Endothelial cell (in vitro differentiated cells): ENCODE measurements around the gene MERTK. TPM values are rescaled to one million over a fixed set of nuclear protein-coding genes. Genes with fewer than 3 reads are reported as not detected.
"Not testable (repeated sequence)": the region's sequence is repeated elsewhere in the genome, so short reads cannot be mapped to it uniquely, and the experiment has no call there.

Experiments
- DNase-seq: peaks from one replicate; pipeline ENCODE4 v3.0.0; 2021; ENCODE audit warnings: low spot score
- H3K27ac Mint-ChIP-seq: one replicate; pipeline ENCODE4 v1.8.0; 2021; ENCODE audit warnings: mixed read lengths, inconsistent platforms; ENCODE audit not compliant: unreplicated experiment
- H3K27me3 Mint-ChIP-seq: one replicate; pipeline ENCODE4 v1.8.0; 2021; ENCODE audit warnings: mild to moderate bottlenecking, moderate library complexity, mixed read lengths, inconsistent platforms; ENCODE audit not compliant: unreplicated experiment
- H3K36me3 Mint-ChIP-seq: one replicate; pipeline ENCODE4 v1.8.0; 2021; ENCODE audit warnings: mild to moderate bottlenecking, low read depth, mixed read lengths, inconsistent platforms; ENCODE audit not compliant: unreplicated experiment
- H3K4me1 Mint-ChIP-seq: one replicate; pipeline ENCODE4 v1.8.0; 2021; ENCODE audit warnings: mild to moderate bottlenecking, mixed read lengths, inconsistent platforms; ENCODE audit not compliant: unreplicated experiment
- H3K4me3 Mint-ChIP-seq: one replicate; pipeline ENCODE4 v1.8.0; 2021; ENCODE audit warnings: mild to moderate bottlenecking, mixed read lengths, inconsistent platforms; ENCODE audit not compliant: unreplicated experiment
- H3K9me3 Mint-ChIP-seq: one replicate; pipeline ENCODE4 v1.8.0; 2021; ENCODE audit warnings: mixed read lengths, inconsistent platforms; ENCODE audit not compliant: unreplicated experiment
- total RNA-seq: library from RNA; stranded (reverse); fragmentation: NEBNext Ultra II Directional; extraction: Animal tissue kit (Norgen Biotek cat#: 25700); gene quantifications from one replicate; pipeline ENCODE4 v1.2.1, GENCODE V29; 2021; ENCODE audit not compliant: unreplicated experiment
- TF ChIP-seq, protein P1 (sequence below): fragments of 200-600 bp; sonication (generic); IDR thresholded peaks from one replicate; pipeline ENCODE4 v1.5.0; 2021; ENCODE audit warnings: antibody characterized with exemption; ENCODE audit not compliant: unreplicated experiment

MERTK gene
- total RNA-seq, 1 donor from 2014 or later = 12.3 TPM

DNA sequence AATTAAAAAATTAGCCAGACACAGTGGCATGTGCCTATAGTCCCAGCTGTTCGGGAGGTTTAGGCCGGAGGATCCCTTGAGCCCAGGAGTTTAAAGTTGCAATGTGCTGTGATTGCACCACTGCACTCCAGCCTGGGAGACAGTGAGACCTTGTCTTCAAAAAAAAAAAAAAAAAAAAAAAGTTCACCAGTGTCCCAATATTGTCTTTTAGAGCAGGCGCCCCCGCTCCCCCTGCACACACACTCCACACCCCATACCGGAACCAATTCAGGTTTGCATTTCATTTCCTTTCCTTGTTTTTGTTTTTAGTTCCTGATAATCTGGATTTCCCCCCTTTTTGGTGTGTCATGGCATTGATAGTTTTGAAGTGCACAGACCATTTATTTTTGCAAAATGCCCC lies 167.1 kb downstream of the MERTK start:
- Mint-ChIP-seq H3K4me3 (peak overlapping the region; percentile 4), H3K27me3 (no peaks in the 10 kb centered on the region), H3K9me3 (no peaks in the 10 kb centered on the region), H3K36me3 (peaks cover 53% of the 10 kb centered on the region), H3K27ac (no peak overlapping the region), H3K4me1 (peaks cover 23% of the 10 kb centered on the region)
- TF ChIP-seq, protein P1, sequence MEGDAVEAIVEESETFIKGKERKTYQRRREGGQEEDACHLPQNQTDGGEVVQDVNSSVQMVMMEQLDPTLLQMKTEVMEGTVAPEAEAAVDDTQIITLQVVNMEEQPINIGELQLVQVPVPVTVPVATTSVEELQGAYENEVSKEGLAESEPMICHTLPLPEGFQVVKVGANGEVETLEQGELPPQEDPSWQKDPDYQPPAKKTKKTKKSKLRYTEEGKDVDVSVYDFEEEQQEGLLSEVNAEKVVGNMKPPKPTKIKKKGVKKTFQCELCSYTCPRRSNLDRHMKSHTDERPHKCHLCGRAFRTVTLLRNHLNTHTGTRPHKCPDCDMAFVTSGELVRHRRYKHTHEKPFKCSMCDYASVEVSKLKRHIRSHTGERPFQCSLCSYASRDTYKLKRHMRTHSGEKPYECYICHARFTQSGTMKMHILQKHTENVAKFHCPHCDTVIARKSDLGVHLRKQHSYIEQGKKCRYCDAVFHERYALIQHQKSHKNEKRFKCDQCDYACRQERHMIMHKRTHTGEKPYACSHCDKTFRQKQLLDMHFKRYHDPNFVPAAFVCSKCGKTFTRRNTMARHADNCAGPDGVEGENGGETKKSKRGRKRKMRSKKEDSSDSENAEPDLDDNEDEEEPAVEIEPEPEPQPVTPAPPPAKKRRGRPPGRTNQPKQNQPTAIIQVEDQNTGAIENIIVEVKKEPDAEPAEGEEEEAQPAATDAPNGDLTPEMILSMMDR = no peak
- no peak for DNase-seq

DNA sequence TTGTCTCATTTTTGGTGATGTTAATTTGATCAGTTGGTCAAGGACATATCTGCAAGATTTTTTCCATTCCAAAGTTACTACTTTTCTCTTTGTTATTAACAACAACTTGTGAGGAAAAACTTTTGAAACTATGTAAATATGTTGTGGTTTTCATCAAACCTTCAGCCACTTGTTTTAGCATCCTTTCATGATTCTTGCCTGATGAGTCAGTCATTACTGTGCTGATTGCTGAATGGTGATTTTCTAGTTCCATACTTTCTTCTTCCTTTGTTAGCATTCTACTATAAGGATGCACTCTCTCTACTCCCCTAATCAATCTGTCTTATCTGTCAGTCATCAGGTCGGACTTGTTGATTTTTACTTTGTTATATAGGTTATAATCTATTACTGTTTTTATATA lies 167.6 kb downstream of the MERTK start:
- Mint-ChIP-seq H3K36me3 (peaks cover 54% of the 10 kb centered on the region), H3K27me3 (no peaks in the 10 kb centered on the region), H3K9me3 (no peaks in the 10 kb centered on the region), H3K4me3 (peak overlapping the region; percentile 4), H3K4me1 (peaks cover 23% of the 10 kb centered on the region), H3K27ac (no peak overlapping the region)
- no peak for DNase-seq
- TF ChIP-seq, protein P1 = no peak

DNA sequence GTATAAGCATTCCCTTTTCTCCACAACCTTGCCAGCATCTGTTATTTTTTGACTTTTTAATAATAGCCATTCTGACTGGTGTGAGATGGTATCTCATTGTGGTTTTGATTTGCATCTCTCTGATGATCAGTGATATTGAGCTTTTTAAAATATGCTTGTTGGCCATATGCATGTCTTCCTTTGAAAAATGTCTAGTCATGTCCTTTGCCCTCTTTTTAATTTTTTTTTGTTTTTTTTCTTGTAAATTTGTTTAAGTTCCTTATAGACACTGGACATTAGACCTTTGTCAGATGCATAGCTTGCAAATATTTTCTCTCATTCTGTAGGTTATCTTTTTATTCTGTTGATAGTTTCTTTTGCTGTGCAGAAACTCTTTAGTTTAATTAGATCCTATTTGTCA lies 171.4 kb downstream of the MERTK start:
- H3K36me3 Mint-ChIP-seq = peaks cover 56% of the 10 kb centered on the region
- H3K4me1 Mint-ChIP-seq = peaks cover 13% of the 10 kb centered on the region
- not testable (repeated sequence) for DNase-seq, H3K4me3 Mint-ChIP-seq, H3K27ac Mint-ChIP-seq, H3K27me3 Mint-ChIP-seq, H3K9me3 Mint-ChIP-seq

DNA sequence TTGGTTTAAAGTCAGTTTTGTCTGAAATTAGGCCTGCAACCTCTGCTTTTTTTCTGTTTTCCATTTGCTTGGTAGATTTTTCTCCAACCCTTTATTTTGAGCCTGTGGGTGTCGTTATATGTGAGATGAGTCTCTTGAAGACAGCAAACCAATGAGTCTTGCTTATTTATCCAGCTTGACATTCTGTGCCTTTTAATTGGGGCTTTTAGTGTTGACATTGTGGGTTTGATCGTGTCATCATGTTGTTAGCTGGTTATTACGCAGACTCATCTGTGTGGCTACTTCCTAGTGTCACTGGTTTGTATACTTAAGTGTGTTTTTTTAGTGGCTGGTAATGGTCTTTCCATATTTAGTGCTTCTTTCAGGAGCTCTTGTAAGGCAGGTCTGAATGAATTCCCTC lies 175.5 kb downstream of the MERTK start:
- no peaks in the 10 kb centered on the region for H3K9me3 Mint-ChIP-seq
- H3K27ac Mint-ChIP-seq = no peak overlapping the region
- TF ChIP-seq, protein P1 = no peak
- no peak for DNase-seq
- H3K36me3 Mint-ChIP-seq = peaks cover 46% of the 10 kb centered on the region
- H3K4me3 Mint-ChIP-seq = no peak overlapping the region
- no peaks in the 10 kb centered on the region for H3K27me3 Mint-ChIP-seq
- H3K4me1 Mint-ChIP-seq = peaks cover 19% of the 10 kb centered on the region

DNA sequence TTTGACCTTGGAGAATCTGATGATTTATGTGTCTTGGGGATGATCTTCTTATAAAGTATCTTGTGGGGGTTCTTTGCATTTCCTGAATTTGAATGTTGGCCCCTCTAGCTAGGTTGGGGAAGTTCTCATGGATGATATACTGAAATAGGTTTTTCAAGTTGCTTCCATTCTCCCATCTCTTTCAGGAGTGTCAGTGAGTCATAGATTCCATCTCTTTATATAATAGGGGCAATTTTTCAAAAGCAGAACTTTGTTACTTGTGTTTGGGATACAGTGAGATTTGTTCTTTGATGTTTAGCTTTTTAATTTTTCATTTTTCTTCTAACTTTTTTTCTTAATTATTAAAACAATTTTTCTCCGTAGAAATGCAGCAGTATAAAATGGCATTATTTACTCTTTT lies 176.1 kb downstream of the MERTK start:
- peaks cover 19% of the 10 kb centered on the region for H3K4me1 Mint-ChIP-seq
- no peaks in the 10 kb centered on the region for H3K9me3 Mint-ChIP-seq
- DNase-seq = no peak
- no peaks in the 10 kb centered on the region for H3K27me3 Mint-ChIP-seq
- H3K4me3 Mint-ChIP-seq = no peak overlapping the region
- peaks cover 44% of the 10 kb centered on the region for H3K36me3 Mint-ChIP-seq
- H3K27ac Mint-ChIP-seq = peak overlapping the region; percentile 40
- TF ChIP-seq, protein P1 = no peak
